H9 (cell line): ENCODE results near the gene DCN. TPM values are rescaled to one million over a fixed set of nuclear protein-coding genes. Genes with fewer than 3 reads are reported as not detected.

ENCODE experiments used
- DNase-seq: peaks from one replicate; pipeline ENCODE4 v3.0.0-alpha.2; 2017
- H2AFZ ChIP-seq: one replicate; pipeline ENCODE4 v1.6.1; 2013; ENCODE audit warnings: mild to moderate bottlenecking, low read length, control low read depth, moderate library complexity
- H2AK5ac ChIP-seq: 2 replicates; pipeline ENCODE4 v1.6.1; 2013; ENCODE audit warnings: low read length, control low read depth, mixed read lengths; ENCODE audit not compliant: insufficient read length
- H2BK120ac ChIP-seq: one replicate; pipeline ENCODE4 v1.6.1; 2013; ENCODE audit warnings: low read depth, mild to moderate bottlenecking, low read length, control low read depth, inconsistent platforms; ENCODE audit not compliant: poor library complexity, severe bottlenecking
- H2BK12ac ChIP-seq: 2 replicates; pipeline ENCODE4 v1.6.1; 2013; ENCODE audit warnings: low read length, control low read depth, mixed read lengths, low read depth; ENCODE audit not compliant: insufficient read length
- H2BK15ac ChIP-seq: 2 replicates; pipeline ENCODE4 v1.6.1; 2013; ENCODE audit warnings: low read depth, low read length, control low read depth
- H2BK20ac ChIP-seq: one replicate; pipeline ENCODE4 v1.6.1; 2013; ENCODE audit warnings: low read depth, mild to moderate bottlenecking, low read length, control low read depth, inconsistent platforms; ENCODE audit not compliant: poor library complexity, severe bottlenecking
- H2BK5ac ChIP-seq: 2 replicates; pipeline ENCODE4 v1.6.1; 2013; ENCODE audit warnings: low read length, control low read depth, mixed read lengths; ENCODE audit not compliant: insufficient read length
- H3K14ac ChIP-seq: 2 replicates; pipeline ENCODE4 v1.6.1; 2013; ENCODE audit warnings: low read length, control low read depth; ENCODE audit not compliant: insufficient read depth
- H3K18ac ChIP-seq: 2 replicates; pipeline ENCODE4 v1.6.1; 2013; ENCODE audit warnings: low read depth, mild to moderate bottlenecking, mixed read lengths, low read length, control low read depth; ENCODE audit not compliant: insufficient read length
- H3K23ac ChIP-seq: 2 replicates; pipeline ENCODE4 v1.6.1; 2013; ENCODE audit warnings: low read length, control low read depth, mixed read lengths, low read depth; ENCODE audit not compliant: insufficient read length
- H3K23me2 ChIP-seq: 2 replicates; pipeline ENCODE4 v1.6.1; 2013; ENCODE audit warnings: low read depth, mild to moderate bottlenecking, mixed read lengths, low read length, control low read depth; ENCODE audit not compliant: insufficient read length, poor library complexity, severe bottlenecking
- H3K27ac ChIP-seq: 2 replicates; pipeline ENCODE4 v1.5.1; 2013; ENCODE audit warnings: low read length, control low read depth, mixed read lengths, low read depth; ENCODE audit not compliant: insufficient read length
- H3K27me3 ChIP-seq: 2 replicates; pipeline ENCODE4 v1.6.1; 2013; ENCODE audit warnings: low read length, control low read depth, inconsistent platforms; ENCODE audit not compliant: insufficient read depth
- H3K4ac ChIP-seq: 2 replicates; pipeline ENCODE4 v1.6.1; 2013; ENCODE audit warnings: low read depth, mild to moderate bottlenecking, control low read depth, inconsistent platforms, low read length, moderate library complexity
- H3K4me1 ChIP-seq: 2 replicates; pipeline ENCODE4 v1.6.1; 2013; ENCODE audit warnings: low read length, control low read depth, inconsistent platforms; ENCODE audit not compliant: insufficient read depth
- H3K4me2 ChIP-seq: 2 replicates; pipeline ENCODE4 v1.6.1; 2013; ENCODE audit warnings: low read length, control low read depth, mixed read lengths; ENCODE audit not compliant: insufficient read length, insufficient read depth
- H3K56ac ChIP-seq: 2 replicates; pipeline ENCODE4 v1.6.1; 2013; ENCODE audit warnings: low read depth, mild to moderate bottlenecking, mixed read lengths, low read length, control low read depth; ENCODE audit not compliant: insufficient read length
- H3K79me1 ChIP-seq: 2 replicates; pipeline ENCODE4 v1.6.1; 2013; ENCODE audit warnings: low read depth, mild to moderate bottlenecking, moderate library complexity, low read length, control low read depth, inconsistent platforms; ENCODE audit not compliant: insufficient read depth, poor library complexity, severe bottlenecking
- H3K79me2 ChIP-seq: 2 replicates; pipeline ENCODE4 v1.6.1; 2013; ENCODE audit warnings: low read length, control low read depth, inconsistent platforms; ENCODE audit not compliant: insufficient read depth
- H3K9ac ChIP-seq: 2 replicates; pipeline ENCODE4 v1.6.1; 2013; ENCODE audit warnings: low read length, control low read depth, mixed read lengths; ENCODE audit not compliant: insufficient read length; ENCODE audit errors: extremely low read depth
- H3K9me3 ChIP-seq: one replicate; pipeline ENCODE4 v1.6.1; 2013; ENCODE audit warnings: low read depth, low read length, inconsistent platforms; ENCODE audit not compliant: control insufficient read depth
- H3T11ph ChIP-seq: one replicate; pipeline ENCODE4 v1.6.1; 2013; ENCODE audit warnings: mild to moderate bottlenecking, low read length, control low read depth, inconsistent platforms
- H4K20me1 ChIP-seq: one replicate; pipeline ENCODE4 v1.6.1; 2013; ENCODE audit not compliant: control insufficient read depth, insufficient read length, insufficient read depth
- H4K5ac ChIP-seq: 2 replicates; pipeline ENCODE4 v1.6.1; 2013; ENCODE audit warnings: low read depth, mild to moderate bottlenecking, mixed read lengths, low read length, control low read depth; ENCODE audit not compliant: insufficient read length
- H4K8ac ChIP-seq: replicated peaks from 2 replicates; pipeline ENCODE4 v1.6.1; 2013; ENCODE audit warnings: low read length, control low read depth, mixed read lengths, low read depth; ENCODE audit not compliant: insufficient read length
- H4K91ac ChIP-seq: 2 replicates; pipeline ENCODE4 v1.6.1; 2013; ENCODE audit warnings: low read depth, mild to moderate bottlenecking, moderate library complexity, mixed read lengths, low read length, control low read depth; ENCODE audit not compliant: insufficient read length
- H3K27ac Mint-ChIP-seq, 3 experiments: 2 replicates in 2 of 3; 3 replicates in 1 of 3; pipeline ENCODE4 v1.8.0; 2020 to 2021; ENCODE audit warnings: mixed read lengths in 3 of 3, mild to moderate bottlenecking in 1 of 3, moderate library complexity in 1 of 3
- H3K27me3 Mint-ChIP-seq: 2 replicates; pipeline ENCODE4 v1.8.0; 2021; ENCODE audit warnings: low read depth, mild to moderate bottlenecking, moderate library complexity, mixed read lengths
- H3K36me3 Mint-ChIP-seq, 3 experiments: 2 replicates in 2 of 3; 3 replicates in 1 of 3; pipeline ENCODE4 v1.8.0; 2020 to 2021; ENCODE audit warnings: low read depth in 3 of 3, mixed read lengths in 3 of 3; ENCODE audit not compliant: insufficient read depth in 1 of 3
- H3K4me1 Mint-ChIP-seq, 2 experiments: 2 replicates each; pipeline ENCODE4 v1.8.0; 2020; ENCODE audit warnings: mixed read lengths in 2 of 2
- H3K4me3 Mint-ChIP-seq, 2 experiments: 2 replicates in 1 of 2; 3 replicates in 1 of 2; pipeline ENCODE4 v1.8.0; 2020 to 2021; ENCODE audit warnings: mild to moderate bottlenecking in 2 of 2, mixed read lengths in 2 of 2, moderate library complexity in 1 of 2
- H3K9me3 Mint-ChIP-seq, 2 experiments: 2 replicates in 1 of 2; 3 replicates in 1 of 2; pipeline ENCODE4 v1.8.0; 2020; ENCODE audit warnings: mild to moderate bottlenecking in 2 of 2, mixed read lengths in 2 of 2, moderate library complexity in 1 of 2
- CTCF ChIP-seq: fragments of 200-600 bp; sonication (generic); conservative IDR thresholded peaks from 3 replicates; pipeline ENCODE4 v1.8.0; 2021; ENCODE audit warnings: antibody characterized with exemption, mild to moderate bottlenecking
- WGBS: extraction: QIAGEN DNeasy Blood & Tissue Kit; methylation state at CpG from one replicate; pipeline ENCODE4 v1.1.7; 2013; ENCODE audit warnings: missing lambda C conversion rate, low lambda C conversion rate, mixed read lengths; ENCODE audit not compliant: insufficient read length; ENCODE audit errors: extremely low coverage; 5-methylcytosine and 5-hydroxymethylcytosine counted together
- total RNA-seq: library from RNA; stranded (reverse); gene quantifications from 2 replicates; pipeline ENCODE4 v1.2.1, GENCODE V29; 2021

The DCN gene
- total RNA-seq, 1 experiment from 2014 or later = not detected

DNA sequence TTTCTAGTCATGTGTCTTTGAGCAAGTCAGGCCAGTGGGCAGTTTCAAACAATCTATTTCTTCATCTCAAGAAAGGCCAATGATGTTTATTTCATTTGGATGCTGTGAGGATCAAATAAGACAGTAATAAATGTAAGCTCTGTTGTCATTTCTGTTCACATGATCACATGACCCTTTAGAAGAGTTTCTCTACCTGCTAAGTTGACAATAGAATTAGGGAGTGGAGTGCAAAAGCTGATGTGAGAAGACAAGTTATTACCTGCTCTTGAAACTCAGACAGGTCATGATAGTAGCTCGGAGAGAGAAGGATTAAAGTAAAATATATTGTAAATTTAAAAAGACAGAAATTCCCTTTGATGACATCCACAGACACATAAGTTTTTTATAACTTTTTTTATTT, 37.3 kb upstream of the DCN start:
- H4K5ac ChIP-seq = no peak overlapping the region
- H3K79me1 ChIP-seq = no peaks in the 10 kb centered on the region
- H3T11ph ChIP-seq = no peak overlapping the region
- WGBS = no CpG with 5 or more reads among the region's 1 CpG
- no peak overlapping the region for H3K14ac ChIP-seq
- Mint-ChIP-seq H3K9me3 (no peaks in the 10 kb centered on the region), H3K36me3 (no peaks in the 10 kb centered on the region), H3K4me1 (no peaks in the 10 kb centered on the region), H3K27ac (no peak overlapping the region), H3K4me3 (no peak overlapping the region), H3K27me3 (no peaks in the 10 kb centered on the region)
- no peak overlapping the region for H2BK20ac ChIP-seq
- no peak overlapping the region for H2BK15ac ChIP-seq
- no peak overlapping the region for H2AK5ac ChIP-seq
- H3K23ac ChIP-seq = no peak overlapping the region
- no peak overlapping the region for H3K27ac ChIP-seq
- H3K18ac ChIP-seq = no peak overlapping the region
- TF ChIP-seq CTCF = no peak
- H4K91ac ChIP-seq = no peak overlapping the region
- H4K20me1 ChIP-seq = no peaks in the 10 kb centered on the region
- H3K4ac ChIP-seq = no peak overlapping the region
- H4K8ac ChIP-seq = no peak overlapping the region
- H3K9ac ChIP-seq = no peak overlapping the region
- no peaks in the 10 kb centered on the region for H3K9me3 ChIP-seq
- no peak for DNase-seq
- H2BK120ac ChIP-seq = no peak overlapping the region
- no peak overlapping the region for H3K4me2 ChIP-seq
- no peak overlapping the region for H2AFZ ChIP-seq
- no peaks in the 10 kb centered on the region for H3K23me2 ChIP-seq
- no peak overlapping the region for H2BK12ac ChIP-seq
- H3K79me2 ChIP-seq = no peaks in the 10 kb centered on the region
- H3K56ac ChIP-seq = no peak overlapping the region
- H3K4me1 ChIP-seq = no peaks in the 10 kb centered on the region
- no peaks in the 10 kb centered on the region for H3K27me3 ChIP-seq
- H2BK5ac ChIP-seq = no peak overlapping the region
